IMR-90 (cell line): ENCODE measurements around the gene MED12L. TPM values are rescaled to one million over a fixed set of nuclear protein-coding genes. Genes with fewer than 3 reads are reported as not detected.

Experiments used
- ATAC-seq: fragments of 200-7000 bp; cut with Tn5 transposase; 2 replicates; pipeline ENCODE4 v1.9.1; 2020; ENCODE audit warnings: low read depth, mild to moderate bottlenecking, moderate library complexity
- BruUV-seq: library from RNA; stranded (reverse); fragments of 400-500 nt; replicated peaks from 2 replicates; lab custom pipeline; 2021; lab: Mats Ljungman, UMichigan
- CTCF ChIA-PET: fragments of 300-600 bp; formaldehyde crosslinking; extraction: SDS; loops from one replicate; lab custom pipeline; 2021; ENCODE audit warnings: antibody characterized with exemption; lab: Yijun Ruan, JAX
- POLR2A ChIA-PET: fragments of 300-600 bp; sonication (Branson Sonifier 250); formaldehyde crosslinking; loops from one replicate; lab custom pipeline; 2022; ENCODE audit warnings: antibody characterized with exemption; ENCODE audit not compliant: unreplicated experiment; lab: Charles Lee
- DNase-seq: peaks from one replicate; pipeline ENCODE4 v3.0.0; 2013
- H2AFZ ChIP-seq: replicated peaks from 2 replicates; pipeline ENCODE3; 2013; ENCODE audit warnings: low read length, mild to moderate bottlenecking; ENCODE audit not compliant: poor library complexity
- H2AK5ac ChIP-seq: 2 replicates; pipeline ENCODE4 v1.6.1; 2013; ENCODE audit warnings: low read depth, low read length, inconsistent platforms
- H2AK9ac ChIP-seq: replicated peaks from 2 replicates; pipeline ENCODE3; 2013; ENCODE audit warnings: mild to moderate bottlenecking, low read depth, low read length, moderate library complexity; ENCODE audit not compliant: poor library complexity
- H2BK120ac ChIP-seq: 2 replicates; pipeline ENCODE4 v1.6.1; 2013; ENCODE audit warnings: low read depth, low read length, inconsistent platforms
- H2BK15ac ChIP-seq: 3 replicates; pipeline ENCODE4 v1.6.1; 2013; ENCODE audit warnings: low read depth, low read length, inconsistent platforms
- H2BK20ac ChIP-seq: 2 replicates; pipeline ENCODE4 v1.6.1; 2013; ENCODE audit warnings: low read depth, mild to moderate bottlenecking, inconsistent platforms, low read length, moderate library complexity
- H2BK5ac ChIP-seq: 2 replicates; pipeline ENCODE4 v1.6.1; 2013; ENCODE audit warnings: mild to moderate bottlenecking, low read depth, low read length, inconsistent platforms; ENCODE audit not compliant: poor library complexity, severe bottlenecking
- H3K14ac ChIP-seq: replicated peaks from 2 replicates; pipeline ENCODE4 v1.6.1; 2013; ENCODE audit warnings: low read depth, low read length, inconsistent platforms
- H3K18ac ChIP-seq: 2 replicates; pipeline ENCODE4 v1.6.1; 2013; ENCODE audit warnings: low read depth, low read length, control low read depth
- H3K23ac ChIP-seq: 2 replicates; pipeline ENCODE4 v1.6.1; 2013; ENCODE audit warnings: low read depth, low read length, inconsistent platforms
- H3K27ac ChIP-seq: 2 replicates; pipeline ENCODE4 v1.5.1; 2013; ENCODE audit warnings: mild to moderate bottlenecking, control low read depth, low read length; ENCODE audit not compliant: insufficient read depth
- H3K27me3 ChIP-seq: 2 replicates; pipeline ENCODE4 v1.6.1; 2013; ENCODE audit warnings: low read length; ENCODE audit not compliant: control insufficient read depth, insufficient read depth
- H3K36me3 ChIP-seq: 2 replicates; pipeline ENCODE4 v1.6.1; 2013; ENCODE audit warnings: low read length, mixed read lengths; ENCODE audit not compliant: control insufficient read depth, insufficient read depth
- H3K4ac ChIP-seq: 2 replicates; pipeline ENCODE4 v1.6.1; 2013; ENCODE audit warnings: low read depth, low read length, inconsistent platforms
- H3K4me1 ChIP-seq: 2 replicates; pipeline ENCODE4 v1.6.1; 2013; ENCODE audit warnings: low read length, mixed read lengths; ENCODE audit not compliant: control insufficient read depth, insufficient read depth
- H3K4me2 ChIP-seq: 2 replicates; pipeline ENCODE4 v1.6.1; 2013; ENCODE audit warnings: low read depth, mild to moderate bottlenecking, control low read depth, low read length, moderate library complexity
- H3K4me3 ChIP-seq: 2 replicates; pipeline ENCODE4 v1.5.1; 2013; ENCODE audit warnings: low read depth, mild to moderate bottlenecking, control low read depth, low read length, moderate library complexity; ENCODE audit not compliant: insufficient read depth
- H3K56ac ChIP-seq: 2 replicates; pipeline ENCODE4 v1.6.1; 2013; ENCODE audit warnings: low read length, inconsistent platforms; ENCODE audit not compliant: insufficient read depth; ENCODE audit errors: extremely low read depth
- H3K79me1 ChIP-seq, 2 experiments: 2 replicates each; pipeline ENCODE4 v1.6.1; 2013; ENCODE audit warnings: low read length in 2 of 2, inconsistent platforms in 1 of 2, low read depth in 1 of 2
- H3K9ac ChIP-seq: 2 replicates; pipeline ENCODE4 v1.6.1; 2013; ENCODE audit warnings: low read depth, low read length, control low read depth
- H3K9me1 ChIP-seq: 2 replicates; pipeline ENCODE4 v1.6.1; 2013; ENCODE audit warnings: low read length, inconsistent platforms; ENCODE audit not compliant: insufficient read depth
- H3K9me3 ChIP-seq: 2 replicates; pipeline ENCODE4 v1.6.1; 2013; ENCODE audit warnings: low read length; ENCODE audit not compliant: control insufficient read depth, insufficient read depth
- H4K20me1 ChIP-seq: 2 replicates; pipeline ENCODE4 v1.6.1; 2013; ENCODE audit warnings: low read length, inconsistent platforms; ENCODE audit not compliant: insufficient read depth
- H4K5ac ChIP-seq: 2 replicates; pipeline ENCODE4 v1.6.1; 2013; ENCODE audit warnings: mild to moderate bottlenecking, low read depth, low read length, control low read depth
- H4K8ac ChIP-seq, 2 experiments: 2 replicates each; pipeline ENCODE4 v1.6.1; 2013; ENCODE audit warnings: low read depth in 2 of 2, low read length in 2 of 2, control low read depth in 1 of 2, inconsistent platforms in 1 of 2
- H4K91ac ChIP-seq: 2 replicates; pipeline ENCODE4 v1.6.1; 2013; ENCODE audit warnings: low read depth, low read length, inconsistent platforms; ENCODE audit not compliant: insufficient read depth
- BHLHE40 ChIP-seq: fragments of 150-350 bp; IDR thresholded peaks from 2 replicates; pipeline ENCODE4 v1.6.1; 2016; ENCODE audit warnings: mild to moderate bottlenecking, low read depth, low read length
- CEBPB ChIP-seq: IDR thresholded peaks from 2 replicates; pipeline ENCODE4 v1.6.1; 2012; ENCODE audit warnings: low read depth, low read length, improper control_type of control experiment
- MAZ ChIP-seq: IDR thresholded peaks from 2 replicates; pipeline ENCODE4 v1.6.1; 2012; ENCODE audit warnings: low read depth, mild to moderate bottlenecking, low read length, improper control_type of control experiment, moderate library complexity, borderline replicate concordance
- MXI1 ChIP-seq: IDR thresholded peaks from 2 replicates; pipeline ENCODE4 v1.6.1; 2012; ENCODE audit warnings: low read depth, mild to moderate bottlenecking, low read length, moderate library complexity, borderline replicate concordance
- NFE2L2 ChIP-seq: fragments of 150-350 bp; IDR thresholded peaks from 2 replicates; pipeline ENCODE4 v1.6.1; 2016; ENCODE audit warnings: low read depth, mild to moderate bottlenecking, low read length
- POLR2A ChIP-seq: IDR thresholded peaks from 2 replicates; pipeline ENCODE4 v1.6.1; 2012; ENCODE audit warnings: mild to moderate bottlenecking, low read depth, low read length
- RAD21 ChIP-seq: IDR thresholded peaks from 2 replicates; pipeline ENCODE4 v1.6.1; 2012; ENCODE audit warnings: low read length, improper control_type of control experiment
- RCOR1 ChIP-seq: IDR thresholded peaks from 2 replicates; pipeline ENCODE4 v1.6.1; 2012; ENCODE audit warnings: mild to moderate bottlenecking, low read length, improper control_type of control experiment; ENCODE audit not compliant: insufficient replicate concordance
- RFX5 ChIP-seq: IDR thresholded peaks from 2 replicates; pipeline ENCODE4 v1.8.0; 2012; ENCODE audit warnings: low read depth, mild to moderate bottlenecking, low read length, moderate library complexity
- SMC3 ChIP-seq: fragments of 150-350 bp; IDR thresholded peaks from 2 replicates; pipeline ENCODE4 v1.6.1; 2016; ENCODE audit warnings: low read depth, mild to moderate bottlenecking, antibody characterized with exemption, low read length, moderate library complexity
- WGBS, 2 experiments: methylation state at CpG; one replicate each; pipeline versions ENCODE4 v1.1.5 to v1.1.7; 2013; ENCODE audit warnings: missing lambda C conversion rate in 2 of 2; ENCODE audit not compliant: insufficient read length in 1 of 2; ENCODE audit errors: extremely low coverage in 2 of 2; 5-methylcytosine and 5-hydroxymethylcytosine counted together
- dilution Hi-C: fragments of 300-500 bp; cut with HindIII; formaldehyde crosslinking; loops from one replicate; pipeline ENCODE4 v1.14.3; 2018; ENCODE audit warnings: low sequenced_read_pairs; ENCODE audit not compliant: unreplicated experiment
- in situ Hi-C: fragments of 300-500 bp; cut with MboI; formaldehyde crosslinking; loops from 3 replicates; pipeline ENCODE4 v1.14.3; 2019; ENCODE audit warnings: low sequenced_read_pairs, inconsistent platforms, mixed read lengths
- intact Hi-C: fragments of 100-400 bp; cut with micrococcal nuclease; formaldehyde crosslinking; loops from 2 replicates; pipeline ENCODE4 v1.10.0; 2022
- polyA plus RNA-seq, 3 experiments: library from polyadenylated mRNA; depleted of rRNA; stranded (reverse); fragments of >200 nt; gene quantifications; 2 replicates each; pipeline ENCODE4 v1.2.3, GENCODE V29; 2012; ENCODE audit warnings: low replicate concordance in 1 of 3
- total RNA-seq: library from RNA; depleted of rRNA; stranded (reverse); fragments of >200 nt; gene quantifications from 2 replicates; pipeline ENCODE4 v1.2.3, GENCODE V29; 2012
- TF ChIP-seq, protein P1 (sequence below): conservative IDR thresholded peaks from 2 replicates; pipeline ENCODE4 v1.5.1; 2012; ENCODE audit warnings: mild to moderate bottlenecking, low read depth, low read length, improper control_type of control experiment
- TF ChIP-seq, protein P2 (sequence below): fragments of 150-350 bp; IDR thresholded peaks from 2 replicates; pipeline ENCODE4 v1.6.1; 2016; ENCODE audit warnings: low read depth, mild to moderate bottlenecking, low read length, moderate library complexity, borderline replicate concordance
- TF ChIP-seq, protein P3 (sequence below): fragments of 150-350 bp; IDR thresholded peaks from 2 replicates; pipeline ENCODE4 v1.6.1; 2017; ENCODE audit warnings: mild to moderate bottlenecking, antibody characterized with exemption, low read length, low read depth

The MED12L gene
- total and polyA plus RNA-seq, 2 of the 4 experiments (the other 2 are of a cell fraction), result 0.05 to 0.18 TPM

DNA sequence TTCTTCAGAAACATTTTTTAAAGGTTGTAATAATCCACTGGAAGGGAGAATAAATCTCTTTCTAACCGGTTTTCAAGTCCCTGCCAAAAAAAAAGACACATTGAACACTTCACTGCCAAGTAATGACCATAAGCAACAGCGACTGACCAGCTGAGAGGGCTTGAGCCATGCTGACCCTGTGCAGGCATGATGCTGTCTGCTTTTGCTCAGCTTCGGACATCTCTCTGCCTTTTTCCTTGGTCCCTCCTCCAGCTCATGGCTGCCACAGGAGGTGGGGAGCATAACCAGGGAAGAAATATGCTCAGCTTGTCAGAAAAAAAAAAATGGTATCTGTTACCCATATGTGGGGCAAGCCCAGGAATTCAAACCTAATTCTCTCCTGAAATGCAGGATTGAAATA is 373.9 kb downstream of the MED12L start:
- Histone ChIP-seq H3K9me1 (no peaks in the 10 kb centered on the region; the same call in 1 of the 2 replicates), H2AK9ac (no peak overlapping the region), H2BK20ac (no peak overlapping the region), H3K9ac (no peak overlapping the region), H2BK5ac (no peak overlapping the region), H3K4me1 (no peaks in the 10 kb centered on the region), H2BK15ac (no peak overlapping the region), H3K23ac (no peak overlapping the region), H3K27ac (no peak overlapping the region), H3K4me2 (no peak overlapping the region), H3K79me1 (no peaks in the 10 kb centered on the region), H3K4me3 (no peak overlapping the region), H3K14ac (no peak overlapping the region), H3K56ac (no peak overlapping the region), H3K27me3 (peaks cover 27% of the 10 kb centered on the region), H4K20me1 (no peaks in the 10 kb centered on the region), H4K8ac (no peak overlapping the region), H4K91ac (no peak overlapping the region), H2BK120ac (no peak overlapping the region), H3K4ac (no peak overlapping the region), H2AFZ (no peak overlapping the region), H3K9me3 (no peaks in the 10 kb centered on the region), H3K18ac (no peak overlapping the region), H2AK5ac (no peak overlapping the region), H4K5ac (no peak overlapping the region), H3K36me3 (no peaks in the 10 kb centered on the region)
- ATAC-seq, result no peak
- POLR2A ChIA-PET, result no interaction called here
- intact Hi-C loops, result no loop called here
- DNase-seq, result no peak
- no TSS peak for BruUV-seq
- dilution Hi-C loops, result no loop called here
- WGBS, 2 experiments, result 83% methylated on average over 1 of the region's 3 CpGs; no CpG with 5 or more reads in 1 of the 2 experiments
- TF ChIP-seq RAD21, result no peak
- TF ChIP-seq CEBPB, result no peak
- TF ChIP-seq, protein P1, sequence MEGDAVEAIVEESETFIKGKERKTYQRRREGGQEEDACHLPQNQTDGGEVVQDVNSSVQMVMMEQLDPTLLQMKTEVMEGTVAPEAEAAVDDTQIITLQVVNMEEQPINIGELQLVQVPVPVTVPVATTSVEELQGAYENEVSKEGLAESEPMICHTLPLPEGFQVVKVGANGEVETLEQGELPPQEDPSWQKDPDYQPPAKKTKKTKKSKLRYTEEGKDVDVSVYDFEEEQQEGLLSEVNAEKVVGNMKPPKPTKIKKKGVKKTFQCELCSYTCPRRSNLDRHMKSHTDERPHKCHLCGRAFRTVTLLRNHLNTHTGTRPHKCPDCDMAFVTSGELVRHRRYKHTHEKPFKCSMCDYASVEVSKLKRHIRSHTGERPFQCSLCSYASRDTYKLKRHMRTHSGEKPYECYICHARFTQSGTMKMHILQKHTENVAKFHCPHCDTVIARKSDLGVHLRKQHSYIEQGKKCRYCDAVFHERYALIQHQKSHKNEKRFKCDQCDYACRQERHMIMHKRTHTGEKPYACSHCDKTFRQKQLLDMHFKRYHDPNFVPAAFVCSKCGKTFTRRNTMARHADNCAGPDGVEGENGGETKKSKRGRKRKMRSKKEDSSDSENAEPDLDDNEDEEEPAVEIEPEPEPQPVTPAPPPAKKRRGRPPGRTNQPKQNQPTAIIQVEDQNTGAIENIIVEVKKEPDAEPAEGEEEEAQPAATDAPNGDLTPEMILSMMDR, result no peak
- TF ChIP-seq MXI1, result no peak
- no peak for TF ChIP-seq NFE2L2
- TF ChIP-seq BHLHE40, result no peak
- TF ChIP-seq, protein P2, sequence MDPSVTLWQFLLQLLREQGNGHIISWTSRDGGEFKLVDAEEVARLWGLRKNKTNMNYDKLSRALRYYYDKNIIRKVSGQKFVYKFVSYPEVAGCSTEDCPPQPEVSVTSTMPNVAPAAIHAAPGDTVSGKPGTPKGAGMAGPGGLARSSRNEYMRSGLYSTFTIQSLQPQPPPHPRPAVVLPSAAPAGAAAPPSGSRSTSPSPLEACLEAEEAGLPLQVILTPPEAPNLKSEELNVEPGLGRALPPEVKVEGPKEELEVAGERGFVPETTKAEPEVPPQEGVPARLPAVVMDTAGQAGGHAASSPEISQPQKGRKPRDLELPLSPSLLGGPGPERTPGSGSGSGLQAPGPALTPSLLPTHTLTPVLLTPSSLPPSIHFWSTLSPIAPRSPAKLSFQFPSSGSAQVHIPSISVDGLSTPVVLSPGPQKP, result no peak
- no peak for TF ChIP-seq SMC3
- no peak for TF ChIP-seq MAZ
- TF ChIP-seq POLR2A, result no peak
- no peak for TF ChIP-seq RCOR1
- TF ChIP-seq, protein P3, sequence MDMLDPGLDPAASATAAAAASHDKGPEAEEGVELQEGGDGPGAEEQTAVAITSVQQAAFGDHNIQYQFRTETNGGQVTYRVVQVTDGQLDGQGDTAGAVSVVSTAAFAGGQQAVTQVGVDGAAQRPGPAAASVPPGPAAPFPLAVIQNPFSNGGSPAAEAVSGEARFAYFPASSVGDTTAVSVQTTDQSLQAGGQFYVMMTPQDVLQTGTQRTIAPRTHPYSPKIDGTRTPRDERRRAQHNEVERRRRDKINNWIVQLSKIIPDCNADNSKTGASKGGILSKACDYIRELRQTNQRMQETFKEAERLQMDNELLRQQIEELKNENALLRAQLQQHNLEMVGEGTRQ, result no peak
- TF ChIP-seq RFX5, result no peak
- CTCF ChIA-PET, result interaction anchor here (1.0 to 1.1 kb wide), 2 partner anchors 9 to 21 kb away, joined by 3 read pairs; no protein-coding TSS in a partner anchor
- in situ Hi-C loops, result no loop called here
